HG03469 (cell line): ENCODE data around the gene CCAR1.
"Not testable (repeated sequence)": the region's sequence is repeated elsewhere in the genome, so short reads cannot be mapped to it uniquely, and the experiment has no call there.

Experiments used
- ATAC-seq: cut with Tn5 transposase; IDR thresholded peaks from one replicate; pipeline ENCODE4 v1.9.1; 2021; ENCODE audit warnings: mild to moderate bottlenecking, moderate library complexity, moderate number of reproducible peaks; ENCODE audit not compliant: unreplicated experiment

CCAR1 gene, protein sequence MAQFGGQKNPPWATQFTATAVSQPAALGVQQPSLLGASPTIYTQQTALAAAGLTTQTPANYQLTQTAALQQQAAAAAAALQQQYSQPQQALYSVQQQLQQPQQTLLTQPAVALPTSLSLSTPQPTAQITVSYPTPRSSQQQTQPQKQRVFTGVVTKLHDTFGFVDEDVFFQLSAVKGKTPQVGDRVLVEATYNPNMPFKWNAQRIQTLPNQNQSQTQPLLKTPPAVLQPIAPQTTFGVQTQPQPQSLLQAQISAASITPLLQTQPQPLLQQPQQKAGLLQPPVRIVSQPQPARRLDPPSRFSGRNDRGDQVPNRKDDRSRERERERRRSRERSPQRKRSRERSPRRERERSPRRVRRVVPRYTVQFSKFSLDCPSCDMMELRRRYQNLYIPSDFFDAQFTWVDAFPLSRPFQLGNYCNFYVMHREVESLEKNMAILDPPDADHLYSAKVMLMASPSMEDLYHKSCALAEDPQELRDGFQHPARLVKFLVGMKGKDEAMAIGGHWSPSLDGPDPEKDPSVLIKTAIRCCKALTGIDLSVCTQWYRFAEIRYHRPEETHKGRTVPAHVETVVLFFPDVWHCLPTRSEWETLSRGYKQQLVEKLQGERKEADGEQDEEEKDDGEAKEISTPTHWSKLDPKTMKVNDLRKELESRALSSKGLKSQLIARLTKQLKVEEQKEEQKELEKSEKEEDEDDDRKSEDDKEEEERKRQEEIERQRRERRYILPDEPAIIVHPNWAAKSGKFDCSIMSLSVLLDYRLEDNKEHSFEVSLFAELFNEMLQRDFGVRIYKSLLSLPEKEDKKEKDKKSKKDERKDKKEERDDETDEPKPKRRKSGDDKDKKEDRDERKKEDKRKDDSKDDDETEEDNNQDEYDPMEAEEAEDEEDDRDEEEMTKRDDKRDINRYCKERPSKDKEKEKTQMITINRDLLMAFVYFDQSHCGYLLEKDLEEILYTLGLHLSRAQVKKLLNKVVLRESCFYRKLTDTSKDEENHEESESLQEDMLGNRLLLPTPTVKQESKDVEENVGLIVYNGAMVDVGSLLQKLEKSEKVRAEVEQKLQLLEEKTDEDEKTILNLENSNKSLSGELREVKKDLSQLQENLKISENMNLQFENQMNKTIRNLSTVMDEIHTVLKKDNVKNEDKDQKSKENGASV

DNA sequence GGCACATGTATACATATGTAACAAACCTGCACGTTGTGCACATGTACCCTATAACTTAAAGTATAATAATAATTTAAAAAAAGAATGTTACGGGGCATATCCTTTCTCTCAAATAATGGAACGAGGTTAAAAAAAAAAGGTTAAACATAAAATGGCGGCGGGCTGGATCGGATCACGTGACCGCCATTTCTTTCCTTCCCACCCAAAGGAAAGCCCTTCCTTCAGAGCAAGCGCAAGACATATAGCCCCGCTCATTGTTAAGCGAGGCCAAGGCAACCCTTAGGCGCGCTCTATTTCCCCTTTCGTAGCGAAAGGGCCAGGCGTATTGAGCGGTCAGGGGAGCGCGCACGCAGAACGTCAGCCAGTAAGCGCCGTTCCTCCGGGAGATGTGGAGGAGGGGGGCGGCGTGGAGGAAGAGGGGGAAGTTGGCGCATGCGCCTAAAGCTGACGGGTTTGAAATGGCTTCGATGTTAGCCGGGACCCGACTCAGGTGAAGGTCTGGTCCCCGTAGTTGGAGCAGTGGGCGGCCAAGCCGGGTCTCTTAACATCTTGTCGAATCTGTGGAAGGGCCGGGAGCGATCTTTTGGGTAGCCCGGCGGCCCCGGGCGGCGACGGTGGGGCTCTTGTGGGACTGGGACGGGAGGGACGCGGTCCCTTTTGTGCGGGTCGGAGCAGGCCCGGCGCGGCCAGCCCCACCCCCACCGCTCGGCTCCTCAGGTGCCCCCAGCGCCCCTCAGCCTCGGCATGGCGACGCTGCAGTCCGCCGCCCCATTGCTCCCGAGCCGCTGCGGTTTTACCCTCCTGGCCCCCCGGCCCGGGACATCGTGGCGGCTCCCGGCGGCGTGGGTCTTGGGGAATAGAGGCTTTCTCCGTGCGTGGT lies at the start of gene CCAR1:
TSS of gene CCAR1 (plus strand) at position 447 of the 880 bp plus-strand sequence. CDS start 1,266 bp downstream, outside the sequence.
- peak; percentile 92 for ATAC-seq

DNA sequence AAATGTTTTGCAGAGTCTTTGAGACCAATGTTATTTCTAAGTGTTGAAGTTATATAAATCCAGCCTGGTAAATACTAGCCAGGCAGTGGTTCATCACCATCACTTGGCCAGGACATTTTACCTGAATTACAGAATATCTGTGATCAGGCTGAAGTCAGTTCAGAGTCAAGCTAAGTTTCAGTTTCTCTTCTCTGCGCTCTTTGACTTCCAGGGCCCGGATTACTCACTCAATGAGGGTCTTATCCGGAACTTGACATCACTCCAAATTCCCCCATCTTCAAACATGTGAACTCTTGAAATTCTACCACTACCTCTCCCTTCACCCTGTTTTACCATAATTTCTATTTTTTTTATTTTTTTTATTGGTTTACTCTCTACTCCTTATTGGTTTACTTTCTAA lies 36.6 kb upstream of the CCAR1 start:
- ATAC-seq = no peak

DNA sequence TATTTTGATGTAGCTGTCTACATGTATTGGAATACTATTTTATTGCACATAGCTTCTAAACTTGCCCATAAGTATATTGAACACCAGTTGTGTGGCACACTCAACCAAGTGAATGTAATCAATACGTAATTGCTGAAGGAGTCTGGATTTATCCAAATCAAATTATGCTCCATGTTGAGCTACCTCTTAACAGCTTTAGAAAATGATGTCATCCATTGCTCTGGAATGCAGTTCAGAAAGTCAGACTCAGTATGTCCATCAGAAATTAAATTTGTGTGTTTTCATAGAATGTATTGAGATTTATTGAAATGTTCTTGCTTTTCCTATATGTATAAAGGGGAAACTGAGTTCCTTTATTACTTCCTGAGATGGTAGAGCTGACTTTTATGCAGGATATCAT lies 25.0 kb upstream of the CCAR1 start:
- no peak for ATAC-seq

DNA sequence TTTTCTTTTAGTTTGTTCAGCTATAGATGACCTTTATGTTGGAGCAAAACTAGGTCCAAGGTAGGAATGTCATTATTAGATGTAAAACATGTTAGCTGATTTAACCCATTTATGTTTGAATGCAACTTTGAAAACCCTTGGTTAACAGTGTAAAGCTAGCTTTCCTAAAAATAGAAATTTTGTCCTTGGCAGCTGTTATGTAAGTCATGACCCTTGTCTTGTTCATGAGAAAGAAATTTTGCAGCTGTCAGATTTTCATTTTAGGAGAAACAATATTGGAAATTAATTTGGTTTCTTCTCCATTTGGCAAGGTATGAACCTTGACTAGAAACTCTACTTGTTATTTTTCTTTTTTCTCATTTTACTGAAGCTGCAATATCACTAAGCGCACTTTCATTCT lies 23.9 kb upstream of the CCAR1 start:
- no peak for ATAC-seq

DNA sequence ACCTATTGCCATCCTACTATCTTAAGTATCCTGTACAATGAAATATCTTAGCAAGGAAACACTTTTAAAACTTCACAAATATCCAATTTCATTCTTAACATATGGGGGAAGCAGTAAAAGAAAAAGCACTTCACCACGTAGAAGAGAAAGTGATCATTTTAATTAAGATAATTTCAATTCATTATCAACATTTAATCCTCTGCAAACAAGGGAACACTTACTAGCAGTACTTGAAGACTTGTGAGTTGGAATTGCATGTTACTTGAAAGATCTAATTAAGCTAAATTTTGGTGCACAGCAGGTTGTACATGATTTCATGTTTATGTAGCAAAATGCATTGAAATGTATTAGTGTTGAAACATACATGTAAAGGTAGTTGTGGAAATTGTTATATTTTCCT lies 20.8 kb upstream of the CCAR1 start:
- no peak for ATAC-seq

DNA sequence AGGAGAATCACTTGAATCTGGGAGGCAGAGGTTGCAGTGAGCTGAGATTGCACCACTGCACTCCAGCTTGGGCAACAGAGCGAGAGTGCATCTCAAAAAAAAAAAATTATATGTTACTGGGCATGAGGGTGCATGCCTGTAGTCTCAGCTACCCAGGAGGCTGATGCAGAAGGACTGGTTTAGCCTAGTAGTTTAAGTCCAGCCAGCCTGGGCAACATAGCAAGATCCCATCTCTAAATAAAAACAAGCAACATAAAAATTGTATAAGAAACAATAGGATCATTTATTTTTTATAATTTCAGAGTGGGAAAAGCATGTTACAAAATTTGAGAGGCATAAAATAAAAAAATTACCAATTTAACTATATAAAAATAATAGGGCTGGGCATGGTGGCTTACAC lies 15.5 kb upstream of the CCAR1 start:
- ATAC-seq = no peak

DNA sequence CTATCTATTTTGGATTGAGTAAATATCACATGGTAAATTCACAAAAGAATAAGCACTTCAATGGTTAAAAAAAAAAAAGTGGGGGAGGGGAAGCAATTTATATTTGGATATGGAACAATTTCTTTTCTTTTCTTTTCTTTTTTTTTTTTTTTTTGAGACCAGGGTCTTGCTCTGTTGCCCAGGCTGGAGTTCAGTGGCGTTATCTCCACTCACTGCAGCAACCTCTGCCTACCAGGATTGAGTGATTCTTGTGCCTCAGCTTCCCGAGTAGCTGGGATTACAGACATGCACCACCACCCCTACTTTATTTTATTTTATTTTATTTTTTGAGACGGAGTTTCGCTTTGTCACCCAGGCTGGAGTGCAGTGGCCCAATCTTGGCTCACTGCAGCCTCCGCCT lies 12.1 kb upstream of the CCAR1 start:
- ATAC-seq = not testable (repeated sequence)

DNA sequence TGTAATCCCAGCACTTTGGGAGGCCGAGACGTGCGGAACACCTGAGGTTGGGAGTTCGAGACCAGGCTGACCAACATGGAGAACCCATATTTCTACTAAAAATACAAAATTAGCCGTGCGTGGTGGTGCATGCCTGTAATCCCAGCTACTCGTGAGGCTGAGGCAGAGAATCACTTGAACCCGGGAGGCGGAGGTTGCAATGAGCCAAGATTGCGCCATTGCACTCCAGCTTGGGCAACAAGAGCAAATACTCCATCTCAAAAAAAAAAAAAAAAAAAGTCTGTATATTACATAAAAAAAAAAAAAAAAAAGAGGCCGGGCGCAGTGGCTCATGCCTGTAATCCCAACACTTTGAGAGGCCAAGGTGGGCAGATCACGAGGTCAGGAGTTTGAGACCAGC lies 8.0 kb upstream of the CCAR1 start:
- not testable (repeated sequence) for ATAC-seq

DNA sequence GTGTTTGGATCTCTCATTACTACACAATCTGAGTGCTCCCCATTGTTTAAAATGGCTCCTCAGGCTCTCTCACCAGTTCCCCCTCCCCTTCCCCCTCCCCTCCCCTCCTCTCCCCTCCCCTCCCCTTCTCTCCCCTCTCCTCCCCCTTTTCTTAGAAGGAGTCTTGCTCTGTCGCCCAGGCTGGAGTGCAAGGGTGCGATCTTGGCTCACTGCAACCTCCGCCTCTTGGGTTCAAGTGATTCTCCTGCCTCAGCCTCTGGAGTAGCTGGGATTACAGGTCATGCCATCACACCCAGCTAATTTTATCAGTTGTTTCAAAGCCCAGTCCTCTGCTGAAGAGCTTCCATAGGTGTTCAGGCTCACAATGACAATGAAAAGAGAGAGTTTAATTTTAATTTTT lies 3.6 kb upstream of the CCAR1 start:
- ATAC-seq = no peak

DNA sequence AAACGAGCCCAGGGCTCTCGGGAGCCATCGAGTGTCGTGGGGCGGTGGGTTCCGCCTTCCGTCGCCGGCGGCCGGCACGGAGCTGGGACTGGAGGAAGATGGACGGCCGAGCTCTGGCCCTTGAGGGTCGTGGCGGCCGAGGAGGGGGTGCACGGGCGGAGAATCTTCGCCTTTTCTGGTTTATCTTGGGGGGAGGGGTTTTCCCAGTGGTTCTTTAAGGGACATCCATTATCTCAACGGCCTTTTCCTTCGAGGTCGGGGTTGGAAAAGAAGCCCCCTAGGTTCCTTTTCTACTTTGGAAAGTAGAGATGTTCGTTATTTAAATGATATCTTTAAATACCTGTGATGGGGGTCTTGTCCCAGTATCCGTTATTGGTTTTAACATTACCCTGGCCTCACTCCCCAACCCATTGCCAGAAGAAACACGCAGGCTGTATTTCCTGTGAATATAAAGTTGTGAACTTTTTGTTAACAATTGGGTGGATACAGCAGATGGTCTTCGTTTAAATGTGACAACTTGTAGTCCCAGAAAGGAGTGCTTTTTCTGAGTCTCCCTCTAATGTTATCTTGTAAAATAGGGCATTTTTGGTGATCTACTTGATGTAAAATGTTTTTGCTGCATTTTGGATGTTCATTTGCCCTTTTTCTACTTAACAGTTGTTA lies 765 bp downstream of the CCAR1 start:
- ATAC-seq = no peak

DNA sequence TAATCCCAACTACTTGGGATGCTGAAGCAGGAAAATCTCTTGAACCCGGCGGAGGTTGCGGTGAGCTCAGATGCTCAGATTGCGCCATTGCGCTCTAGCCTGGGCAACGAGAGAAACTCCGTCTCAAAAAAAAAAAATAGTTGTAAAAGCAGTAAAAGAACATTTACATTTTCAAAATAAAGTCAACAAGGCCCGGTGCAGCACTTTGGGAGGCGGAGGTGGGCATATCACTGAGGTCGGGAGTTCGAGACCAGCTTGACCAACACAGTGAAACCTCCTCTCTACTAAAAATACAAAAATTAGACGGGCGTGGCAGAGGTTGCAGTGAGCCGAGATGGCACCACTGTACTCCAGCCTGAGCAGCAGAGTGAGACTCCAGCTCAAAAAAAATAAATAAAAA lies 4.0 kb downstream of the CCAR1 start:
- no peak for ATAC-seq

DNA sequence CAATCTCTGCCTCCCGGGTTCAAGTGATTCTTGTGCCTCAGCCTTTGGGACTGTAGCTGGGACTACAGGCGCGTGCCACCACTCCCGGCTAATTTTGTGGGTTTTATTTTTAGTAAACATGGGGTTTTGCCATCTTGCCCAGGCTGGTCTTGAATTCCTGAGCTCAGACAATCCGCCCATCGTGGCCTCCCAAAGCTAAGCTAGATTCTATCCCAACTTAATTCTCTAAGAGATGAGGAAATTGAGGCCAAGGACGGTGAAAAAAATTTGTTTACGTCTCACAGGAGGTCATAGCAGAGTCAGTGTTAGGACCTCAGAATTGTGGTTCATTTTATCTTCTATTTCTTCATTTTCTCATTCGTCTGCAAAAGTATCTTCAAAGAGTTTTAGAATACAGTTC lies 6.1 kb downstream of the CCAR1 start:
- no peak for ATAC-seq

DNA sequence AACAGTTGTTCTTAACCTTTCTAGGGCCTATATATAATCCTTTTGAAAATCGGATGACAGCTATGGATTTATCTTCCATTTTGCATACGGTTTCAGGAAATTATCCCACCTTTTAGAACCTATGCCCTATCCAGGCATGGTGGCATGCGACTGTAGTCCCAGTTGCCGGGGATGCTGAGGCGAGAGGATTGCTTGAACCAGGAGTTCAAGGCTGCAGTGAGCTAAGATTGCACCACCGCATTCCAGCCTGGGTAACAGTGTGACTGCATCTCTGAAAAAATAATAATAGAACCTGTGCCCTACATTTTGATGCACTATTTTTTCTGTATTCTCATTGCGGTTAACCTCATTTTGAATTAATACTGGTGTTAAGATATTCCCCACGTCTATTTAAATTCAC lies 11.6 kb downstream of the CCAR1 start:
- no peak for ATAC-seq

DNA sequence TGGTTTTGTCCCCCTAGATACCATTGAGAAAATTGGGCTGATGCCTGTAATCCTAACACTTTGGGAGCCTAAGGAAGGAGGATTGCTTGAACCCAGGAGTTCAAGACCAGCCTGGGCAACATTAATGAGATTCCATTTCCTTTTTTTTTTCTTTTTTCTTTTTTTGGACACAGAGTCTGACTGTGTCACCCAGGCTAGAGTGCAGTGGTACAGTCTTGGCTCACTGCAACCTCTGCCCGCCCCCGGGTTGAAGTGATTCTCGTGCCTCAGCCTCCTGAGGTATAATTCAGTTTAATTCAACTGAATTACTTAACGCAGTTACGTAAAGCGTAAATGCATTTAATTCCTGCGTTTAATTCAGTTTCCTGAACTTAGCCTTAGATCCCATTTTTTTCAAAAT lies 13.3 kb downstream of the CCAR1 start:
- ATAC-seq = no peak

DNA sequence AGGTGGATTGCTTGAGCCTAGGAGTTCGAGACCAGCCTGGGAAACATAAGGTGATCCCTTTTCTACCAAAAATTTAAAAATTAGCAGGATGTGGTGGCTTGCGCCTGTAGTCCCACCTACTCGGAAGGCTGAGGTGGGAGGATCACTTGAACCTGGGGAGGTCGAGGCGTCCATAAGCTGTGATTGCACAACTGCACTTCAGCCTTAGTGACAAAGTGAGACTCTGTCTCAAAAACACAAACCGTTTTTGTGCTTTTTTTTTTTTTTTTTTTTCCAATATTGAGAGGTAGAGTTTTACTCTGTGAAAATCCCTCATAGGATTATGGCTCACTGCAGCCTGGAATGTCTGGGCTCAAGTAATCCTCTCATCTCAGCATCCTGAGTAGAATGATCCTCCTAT lies 14.1 kb downstream of the CCAR1 start:
- no peak for ATAC-seq

DNA sequence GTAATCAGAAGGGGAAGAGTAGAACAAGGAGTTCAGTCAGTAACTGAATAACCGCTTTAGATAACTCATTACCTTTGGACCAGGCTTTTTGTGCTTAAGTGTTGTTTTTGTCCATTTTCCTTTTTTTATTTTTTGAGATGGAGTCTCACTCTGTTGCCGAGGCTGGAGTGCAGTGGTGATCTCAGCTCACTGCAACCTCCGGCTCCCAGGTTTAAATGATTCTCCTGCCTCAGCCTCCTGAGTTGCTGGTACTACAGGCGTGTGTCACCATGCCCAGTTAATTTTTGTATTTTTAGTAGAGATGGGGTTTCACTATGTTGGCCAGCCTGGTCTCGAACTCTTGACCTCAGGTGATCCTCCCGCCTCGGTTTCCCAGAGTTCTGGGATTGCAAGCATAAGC lies 14.7 kb downstream of the CCAR1 start:
- not testable (repeated sequence) for ATAC-seq

DNA sequence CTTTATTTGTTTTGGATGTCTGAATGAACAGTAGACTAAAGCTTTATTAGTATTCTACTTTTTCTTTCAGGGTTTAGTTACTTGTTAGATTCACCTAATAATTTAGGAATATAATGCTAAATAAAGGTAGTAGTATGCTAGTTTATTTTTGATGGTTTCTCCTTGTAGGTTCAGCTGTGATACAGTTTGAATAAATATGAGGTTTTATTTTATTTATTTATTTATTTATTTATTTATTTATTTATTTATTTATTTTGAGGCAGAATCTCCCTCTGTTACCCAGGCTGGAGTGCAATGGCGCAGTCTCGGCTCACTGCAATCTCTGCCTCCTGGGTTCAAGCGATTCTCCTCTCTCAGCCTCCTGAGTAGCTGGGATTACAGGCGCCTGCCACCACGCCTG lies 19.6 kb downstream of the CCAR1 start:
- ATAC-seq = not testable (repeated sequence)

DNA sequence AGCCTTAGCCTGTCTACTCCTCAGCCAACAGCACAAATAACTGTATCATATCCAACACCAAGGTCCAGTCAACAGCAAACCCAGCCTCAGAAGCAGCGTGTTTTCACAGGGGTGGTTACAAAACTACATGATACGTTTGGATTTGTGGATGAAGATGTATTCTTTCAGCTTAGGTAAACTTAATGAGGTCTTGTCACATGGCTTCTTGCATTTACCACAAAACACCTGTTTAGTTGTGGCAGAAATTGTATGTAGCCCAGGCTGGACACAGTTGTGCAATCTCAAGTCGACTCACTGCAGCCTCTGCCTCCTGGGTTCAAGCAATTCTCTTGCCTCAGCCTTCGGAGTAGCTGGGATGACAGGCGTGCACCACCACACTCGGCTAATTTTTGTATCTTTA lies 21.4 kb downstream of the CCAR1 start:
- no peak for ATAC-seq

DNA sequence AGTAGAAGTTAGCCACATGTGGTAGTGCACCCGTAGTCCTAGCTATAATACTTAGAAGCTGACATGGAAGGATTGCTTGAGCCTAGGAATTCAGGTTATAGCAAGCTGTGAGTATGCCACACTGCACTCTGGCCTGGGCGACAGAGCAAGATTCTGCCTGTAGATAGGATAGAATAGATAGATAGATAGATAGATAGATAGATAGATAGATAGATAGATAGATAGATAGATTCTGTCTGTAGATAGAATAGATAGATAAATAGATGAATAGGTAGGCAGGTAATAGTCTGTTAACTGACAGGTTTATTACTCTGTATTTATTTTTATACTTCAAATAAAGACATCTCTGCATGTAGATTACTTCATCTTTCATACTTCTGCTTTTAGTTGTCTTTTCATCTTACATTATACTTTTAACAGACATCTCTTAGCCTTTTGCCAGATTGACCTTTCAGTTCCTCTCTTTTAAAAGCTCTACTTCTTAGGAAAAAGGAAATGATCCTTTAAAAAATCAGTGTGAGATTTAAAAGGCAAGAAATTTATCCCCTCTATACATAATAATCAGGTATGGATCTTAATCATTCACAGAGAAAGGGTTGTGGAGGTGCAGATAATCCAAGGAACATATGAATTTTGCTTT lies 31.8 kb downstream of the CCAR1 start:
- no peak for ATAC-seq
